Lower leg skin (tissue), 3 donors: ENCODE results near the gene SLC9C2.
"Not testable (repeated sequence)": the region's sequence is repeated elsewhere in the genome, so short reads cannot be mapped to it uniquely, and the experiment has no call there.

ENCODE experiments used
- CTCF ChIP-seq, 3 donors: fragments of 450-650 bp; IDR thresholded peaks; one replicate each; pipeline ENCODE4 v1.5.1; 2016; ENCODE audit warnings: antibody characterized with exemption in 3 of 3, mild to moderate bottlenecking in 3 of 3, moderate library complexity in 2 of 3
- POLR2A ChIP-seq, 2 donors: fragments of 450-650 bp; IDR thresholded peaks; one replicate each; pipeline ENCODE4 v1.6.1; 2016 to 2017; ENCODE audit warnings: antibody characterized with exemption in 2 of 2, mild to moderate bottlenecking in 1 of 2, moderate library complexity in 1 of 2

- not testable (repeated sequence) for TF ChIP-seq CTCF, POLR2A (IDR thresholded peaks at IDR 0.05)
Observed at GRCh38 chr1:173474780-173475421, 128.0 kb downstream of the SLC9C2 start.
